PFSK-1 (cell line): ENCODE measurements around the gene ARAP1.

Source experiments
- FOXP2 ChIP-seq: optimal IDR thresholded peaks from 2 replicates; pipeline ENCODE3; 2011; ENCODE audit warnings: borderline replicate concordance, control low read depth, inconsistent platforms; ENCODE audit not compliant: insufficient read depth; ENCODE audit errors: extremely low read length, extremely low read depth
- POLR2AphosphoS5 ChIP-seq: IDR thresholded peaks from 2 replicates; pipeline ENCODE4 v1.6.1; 2012; ENCODE audit warnings: low read depth, mild to moderate bottlenecking, control low read depth, low read length, moderate library complexity
- SIN3A ChIP-seq: IDR thresholded peaks from 2 replicates; pipeline ENCODE4 v1.6.1; 2012; ENCODE audit warnings: mild to moderate bottlenecking, low read length, moderate library complexity, borderline replicate concordance; ENCODE audit not compliant: insufficient read depth
- TAF1 ChIP-seq: IDR thresholded peaks from 2 replicates; pipeline ENCODE4 v1.6.1; 2012; ENCODE audit warnings: low read length, control low read depth, borderline replicate concordance; ENCODE audit not compliant: insufficient read depth
- TF ChIP-seq, protein P1 (sequence below), 2 experiments: IDR thresholded peaks; 2 replicates each; pipeline versions ENCODE4 v1.6.1 to v1.8.0; 2011 to 2012; ENCODE audit warnings: low read depth in 2 of 2, low read length in 2 of 2, control low read depth in 1 of 2, inconsistent platforms in 1 of 2, mild to moderate bottlenecking in 1 of 2, moderate library complexity in 1 of 2; ENCODE audit not compliant: insufficient read depth in 1 of 2

The ARAP1 gene

GRCh38 chr11:72716290-72716689 is 35.9 kb downstream of the ARAP1 start:
- no peak for TF ChIP-seq FOXP2
- TF ChIP-seq SIN3A = no peak
- TF ChIP-seq, protein P1, sequence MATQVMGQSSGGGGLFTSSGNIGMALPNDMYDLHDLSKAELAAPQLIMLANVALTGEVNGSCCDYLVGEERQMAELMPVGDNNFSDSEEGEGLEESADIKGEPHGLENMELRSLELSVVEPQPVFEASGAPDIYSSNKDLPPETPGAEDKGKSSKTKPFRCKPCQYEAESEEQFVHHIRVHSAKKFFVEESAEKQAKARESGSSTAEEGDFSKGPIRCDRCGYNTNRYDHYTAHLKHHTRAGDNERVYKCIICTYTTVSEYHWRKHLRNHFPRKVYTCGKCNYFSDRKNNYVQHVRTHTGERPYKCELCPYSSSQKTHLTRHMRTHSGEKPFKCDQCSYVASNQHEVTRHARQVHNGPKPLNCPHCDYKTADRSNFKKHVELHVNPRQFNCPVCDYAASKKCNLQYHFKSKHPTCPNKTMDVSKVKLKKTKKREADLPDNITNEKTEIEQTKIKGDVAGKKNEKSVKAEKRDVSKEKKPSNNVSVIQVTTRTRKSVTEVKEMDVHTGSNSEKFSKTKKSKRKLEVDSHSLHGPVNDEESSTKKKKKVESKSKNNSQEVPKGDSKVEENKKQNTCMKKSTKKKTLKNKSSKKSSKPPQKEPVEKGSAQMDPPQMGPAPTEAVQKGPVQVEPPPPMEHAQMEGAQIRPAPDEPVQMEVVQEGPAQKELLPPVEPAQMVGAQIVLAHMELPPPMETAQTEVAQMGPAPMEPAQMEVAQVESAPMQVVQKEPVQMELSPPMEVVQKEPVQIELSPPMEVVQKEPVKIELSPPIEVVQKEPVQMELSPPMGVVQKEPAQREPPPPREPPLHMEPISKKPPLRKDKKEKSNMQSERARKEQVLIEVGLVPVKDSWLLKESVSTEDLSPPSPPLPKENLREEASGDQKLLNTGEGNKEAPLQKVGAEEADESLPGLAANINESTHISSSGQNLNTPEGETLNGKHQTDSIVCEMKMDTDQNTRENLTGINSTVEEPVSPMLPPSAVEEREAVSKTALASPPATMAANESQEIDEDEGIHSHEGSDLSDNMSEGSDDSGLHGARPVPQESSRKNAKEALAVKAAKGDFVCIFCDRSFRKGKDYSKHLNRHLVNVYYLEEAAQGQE (IDR thresholded peaks at IDR 0.05; ENCODE audit: insufficient read depth in 1 of 2, low read depth in 2 of 2, low read length in 2 of 2) = no peak
- TF ChIP-seq POLR2AphosphoS5 = no peak
- no peak for TF ChIP-seq TAF1

DNA sequence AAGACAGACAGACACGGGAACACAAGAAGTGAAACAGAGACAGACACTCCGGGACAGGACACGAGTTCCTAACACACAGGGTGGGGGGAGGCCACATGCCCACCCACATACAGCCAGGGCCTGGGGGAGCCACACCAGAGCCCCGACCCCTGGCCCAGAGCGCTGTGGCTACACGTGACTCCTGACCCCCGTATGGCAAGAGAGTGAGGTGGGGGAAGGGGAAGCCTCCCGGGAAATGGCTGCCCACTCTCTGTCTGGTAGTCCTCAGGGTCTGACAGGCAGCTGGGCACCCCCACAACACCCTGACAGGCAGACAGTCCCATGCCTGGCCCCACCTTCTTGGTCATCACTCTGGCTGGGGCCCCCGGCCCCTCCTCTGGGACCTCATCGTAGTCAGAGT is 39.4 kb downstream of the ARAP1 start:
- TF ChIP-seq SIN3A (no peak), POLR2AphosphoS5 (no peak), FOXP2 (no peak), TAF1 (no peak)
- TF ChIP-seq, protein P1 (IDR thresholded peaks at IDR 0.05; ENCODE audit: insufficient read depth in 1 of 2, low read depth in 2 of 2, low read length in 2 of 2) = no peak

DNA sequence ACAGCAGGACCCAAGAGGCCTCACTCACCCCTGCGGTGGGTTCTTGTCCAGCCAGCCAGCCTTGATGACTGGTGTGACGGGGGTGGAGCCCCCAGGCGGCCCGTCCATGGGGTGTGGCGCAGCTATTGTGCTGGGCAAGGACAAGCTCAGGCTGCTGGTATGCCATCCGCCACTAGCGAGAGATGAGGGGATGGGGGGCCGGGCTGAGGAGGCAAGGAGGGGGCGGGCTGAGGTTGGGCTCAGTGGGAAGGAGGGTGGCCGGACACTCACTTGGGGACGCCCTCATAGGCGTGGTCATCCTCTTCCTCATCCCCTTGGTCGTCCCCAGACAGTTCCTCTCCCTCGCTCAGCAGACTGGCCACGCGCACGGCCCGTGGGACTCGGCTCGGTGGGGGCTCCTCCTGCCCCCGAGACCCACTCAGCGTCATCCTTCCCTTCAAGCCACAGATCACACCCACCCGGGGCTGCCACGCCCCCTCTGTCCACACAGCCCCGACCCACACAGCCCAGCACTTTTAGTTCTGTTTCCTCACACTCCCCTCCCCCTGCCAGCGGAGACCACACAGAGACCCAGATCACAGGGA is 39.9 kb downstream of the ARAP1 start:
- TF ChIP-seq POLR2AphosphoS5 (no peak), FOXP2 (no peak), SIN3A (no peak), TAF1 (no peak)
- TF ChIP-seq, protein P1 (IDR thresholded peaks at IDR 0.05; ENCODE audit: insufficient read depth in 1 of 2, low read depth in 2 of 2, low read length in 2 of 2) = no peak

DNA sequence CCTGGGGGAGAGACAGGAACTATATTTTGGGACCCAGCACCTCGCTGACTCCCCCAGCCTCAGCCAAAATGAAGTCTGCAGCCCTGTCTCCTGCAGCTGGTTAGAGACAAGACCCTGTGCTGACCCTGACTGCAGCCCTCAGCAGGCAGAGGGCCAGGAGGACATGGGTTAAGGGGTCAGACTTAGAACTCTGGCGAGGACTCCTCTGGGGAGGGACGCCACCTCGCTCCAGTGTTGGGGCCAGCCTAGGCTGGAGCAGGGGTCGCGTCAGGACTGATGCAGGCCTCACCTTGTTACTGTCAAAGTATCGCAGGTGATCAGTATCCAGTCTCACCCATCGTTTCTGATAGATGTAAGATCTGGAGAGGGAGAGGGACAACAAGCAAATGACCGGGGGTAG is 41.1 kb downstream of the ARAP1 start:
- TF ChIP-seq, protein P1 (IDR thresholded peaks at IDR 0.05; ENCODE audit: insufficient read depth in 1 of 2, low read depth in 2 of 2, low read length in 2 of 2) = no peak
- TF ChIP-seq TAF1 (no peak), FOXP2 (no peak), POLR2AphosphoS5 (no peak), SIN3A (no peak)

DNA sequence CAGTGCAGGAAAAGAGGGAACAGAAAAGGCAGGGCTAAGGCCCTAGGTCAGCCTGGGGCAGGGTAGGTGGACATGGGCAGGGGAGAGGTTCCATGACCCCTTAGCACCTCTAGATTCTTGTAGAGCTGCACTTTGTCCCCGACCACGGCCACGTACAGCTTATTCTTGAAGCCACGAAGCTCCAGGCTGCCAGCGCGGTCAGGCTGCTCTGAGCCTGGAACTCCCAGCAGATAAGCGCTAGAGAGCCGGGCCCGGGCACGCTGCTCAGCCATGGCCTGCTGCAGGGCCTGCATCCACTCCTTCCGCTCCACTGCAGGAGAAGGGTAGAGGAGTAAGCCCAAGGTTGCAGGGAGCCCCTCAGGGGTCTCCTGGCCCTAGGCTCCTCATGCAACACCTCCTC is 41.9 kb downstream of the ARAP1 start:
- TF ChIP-seq, protein P1 (IDR thresholded peaks at IDR 0.05; ENCODE audit: insufficient read depth in 1 of 2, low read depth in 2 of 2, low read length in 2 of 2) = no peak
